GM18868 (cell line): ENCODE results near the gene TXNDC16.
A peak's percentile ranks its signal among the peaks of the same experiment; 100 is the strongest.

Experiments
- ATAC-seq: cut with Tn5 transposase; IDR thresholded peaks from one replicate; pipeline ENCODE4 v1.9.1; 2021; ENCODE audit warnings: mild to moderate bottlenecking, moderate library complexity; ENCODE audit not compliant: unreplicated experiment

TXNDC16 gene

DNA sequence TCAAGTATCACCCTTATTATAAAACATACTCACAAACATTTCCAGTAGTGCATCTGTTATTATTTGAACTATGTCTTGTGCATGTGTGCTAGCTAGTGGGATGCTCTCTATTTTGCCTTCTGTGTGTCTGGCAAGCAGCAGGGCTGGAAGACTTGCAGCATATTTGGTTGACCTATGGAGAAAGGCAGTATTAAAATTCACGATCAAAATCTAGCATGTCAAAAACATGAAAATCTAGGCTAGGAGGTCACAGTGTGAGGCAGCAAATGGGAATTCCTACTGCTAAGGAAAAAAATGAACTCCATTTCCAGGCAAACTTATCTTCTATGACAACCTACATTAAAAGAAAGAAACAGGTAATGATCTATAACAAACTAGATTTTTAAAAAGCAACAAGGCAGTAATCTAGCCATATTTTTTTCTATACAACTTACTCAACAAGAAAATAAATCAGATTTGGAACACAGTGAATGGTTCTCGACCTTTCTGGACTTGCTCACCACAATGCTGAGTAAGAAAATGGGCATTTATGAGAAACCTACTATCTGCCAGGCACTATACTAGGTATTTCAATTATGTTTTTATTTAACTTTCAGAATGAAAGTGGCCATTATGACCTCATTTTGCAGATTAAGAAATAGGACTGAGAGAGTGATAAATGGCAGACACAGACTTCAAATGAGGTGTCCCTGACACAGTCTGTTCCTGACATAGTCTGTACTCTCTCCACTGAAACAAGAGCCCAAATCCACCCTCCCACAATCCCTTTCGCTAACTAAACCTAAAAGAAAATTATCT, 96.8 kb downstream of the TXNDC16 start:
- no peak for ATAC-seq

DNA sequence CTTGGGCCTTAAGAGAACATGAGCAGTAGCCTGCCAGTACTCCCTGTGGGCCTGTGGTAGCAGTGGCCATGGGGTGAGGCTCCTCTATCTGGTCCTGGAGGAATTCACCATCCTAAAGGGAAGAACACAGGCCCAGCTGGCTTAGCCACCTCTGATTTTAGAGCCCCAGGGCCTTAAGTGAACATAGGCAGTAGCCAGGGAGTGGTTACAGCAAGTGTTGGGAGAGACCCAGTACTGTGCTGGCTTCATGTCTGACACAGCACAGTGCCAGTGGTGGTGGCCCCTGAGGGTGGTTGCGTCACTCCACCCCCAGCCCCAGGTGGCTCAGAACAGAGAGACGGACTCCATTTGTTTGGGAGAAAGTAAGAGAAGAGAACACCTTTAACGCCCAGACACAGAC, 105.1 kb downstream of the TXNDC16 start:
- no peak for ATAC-seq

DNA sequence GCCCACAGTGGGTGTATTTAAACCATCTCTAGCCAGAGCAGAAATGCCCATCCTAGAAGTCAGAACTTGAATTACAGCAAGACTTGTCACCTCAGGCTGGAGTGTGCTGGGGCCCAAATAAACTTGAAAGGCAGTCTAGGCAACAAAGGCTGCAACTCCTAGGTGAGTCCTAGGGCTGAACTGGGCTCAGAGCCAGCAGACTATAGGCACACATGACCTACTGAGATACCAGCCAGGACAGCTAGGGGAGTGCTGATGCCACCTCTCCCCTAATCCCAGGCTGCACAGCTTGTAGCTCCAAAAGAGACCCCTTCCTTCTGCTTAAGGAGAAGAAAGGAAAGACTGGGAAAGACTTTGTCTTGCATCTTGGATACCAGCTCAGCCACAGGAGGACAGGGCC, 106.0 kb downstream of the TXNDC16 start:
- ATAC-seq = no peak

DNA sequence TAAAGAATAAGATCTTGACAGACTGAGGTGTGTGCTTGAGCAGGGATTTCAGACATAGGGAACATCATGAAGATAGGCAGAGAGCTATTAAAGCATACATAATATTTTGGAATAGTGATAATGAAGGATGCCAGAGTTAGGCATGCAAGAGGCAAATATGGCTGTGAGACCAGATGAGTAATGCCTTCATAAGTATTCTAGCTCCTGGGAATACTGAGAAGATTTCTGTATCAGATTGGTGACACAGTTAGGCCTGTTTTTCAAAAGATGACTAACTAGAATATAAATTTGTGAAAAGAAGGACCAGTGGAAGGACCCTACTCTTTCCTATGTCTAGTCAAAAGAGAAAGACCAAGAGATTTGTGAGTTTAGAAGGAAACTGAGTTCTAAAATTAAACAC, 108.8 kb downstream of the TXNDC16 start:
- no peak for ATAC-seq

DNA sequence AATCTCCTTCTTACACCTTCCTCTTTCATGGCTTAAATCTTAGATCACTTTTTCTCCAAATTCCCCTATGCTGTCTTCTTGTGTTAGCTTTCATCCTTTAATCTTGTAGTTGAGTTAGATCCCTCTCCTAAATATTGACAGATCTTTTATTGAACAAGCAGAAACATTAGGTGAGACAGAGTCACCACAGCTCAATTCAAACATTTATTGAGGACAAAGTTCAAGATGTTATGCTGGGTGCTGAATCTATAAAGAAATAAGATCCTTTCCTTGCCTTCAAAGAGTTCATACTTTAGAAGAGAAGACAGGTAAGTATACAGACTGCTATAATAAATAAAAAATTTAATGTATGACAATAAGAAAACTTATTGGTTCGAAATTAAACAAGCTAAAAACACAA, 109.7 kb downstream of the TXNDC16 start:
- ATAC-seq = no peak

DNA sequence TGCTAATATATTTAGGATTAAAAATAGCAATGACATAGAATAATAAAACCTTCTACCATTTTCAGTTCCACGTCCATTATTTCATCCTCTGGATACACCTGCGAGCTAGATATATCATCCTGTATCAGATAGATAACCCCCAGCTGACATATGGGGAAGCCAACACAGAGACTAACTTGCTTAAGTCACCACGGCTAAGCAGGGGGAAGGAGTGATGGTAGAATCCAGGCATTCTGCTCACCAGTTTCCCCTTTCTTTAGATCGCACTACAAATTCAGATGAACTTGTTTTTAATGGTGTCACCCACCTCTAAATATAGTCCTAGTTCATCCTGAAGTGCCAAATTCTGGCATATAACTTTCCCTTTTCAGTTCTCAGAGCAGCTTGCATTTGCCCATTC, 110.1 kb downstream of the TXNDC16 start:
- ATAC-seq = no peak

DNA sequence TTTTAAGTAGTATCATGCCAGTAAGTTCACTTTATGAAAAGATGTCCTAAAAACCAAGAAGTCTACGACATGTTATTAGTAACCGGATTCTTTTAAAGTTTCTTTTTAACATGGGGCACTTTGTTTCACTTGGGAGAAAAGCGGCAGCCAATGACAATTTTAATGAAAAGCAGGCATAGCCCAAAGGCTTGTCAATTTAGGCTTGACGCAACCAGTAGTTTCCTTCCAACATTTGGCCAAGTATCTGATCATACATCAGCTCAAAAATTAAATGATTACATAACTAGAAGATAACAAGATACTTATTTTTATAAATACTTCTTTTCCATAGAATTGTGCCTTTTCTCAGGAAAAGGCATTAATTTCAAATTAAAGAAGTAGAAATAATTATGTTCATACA, 112.8 kb downstream of the TXNDC16 start:
- ATAC-seq = no peak

DNA sequence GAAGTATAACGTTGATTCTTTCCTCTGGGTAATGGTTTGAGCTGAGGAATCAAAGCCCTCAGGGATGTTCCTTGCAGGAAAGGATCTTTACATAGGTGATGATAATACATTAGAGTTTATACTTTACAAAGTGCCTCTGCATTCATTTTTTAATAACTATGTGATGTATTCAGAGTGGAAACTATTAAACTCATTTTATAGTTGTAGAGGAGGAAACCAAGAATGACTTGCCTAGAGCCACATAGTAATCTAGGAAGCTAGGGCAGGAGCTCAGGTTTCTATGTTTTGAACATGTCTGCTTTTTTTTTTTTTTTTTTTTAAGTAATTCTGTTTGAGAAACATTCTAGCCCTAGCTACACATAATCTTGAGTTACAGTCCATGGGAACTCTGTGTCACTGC, 117.3 kb downstream of the TXNDC16 start:
- no peak for ATAC-seq

DNA sequence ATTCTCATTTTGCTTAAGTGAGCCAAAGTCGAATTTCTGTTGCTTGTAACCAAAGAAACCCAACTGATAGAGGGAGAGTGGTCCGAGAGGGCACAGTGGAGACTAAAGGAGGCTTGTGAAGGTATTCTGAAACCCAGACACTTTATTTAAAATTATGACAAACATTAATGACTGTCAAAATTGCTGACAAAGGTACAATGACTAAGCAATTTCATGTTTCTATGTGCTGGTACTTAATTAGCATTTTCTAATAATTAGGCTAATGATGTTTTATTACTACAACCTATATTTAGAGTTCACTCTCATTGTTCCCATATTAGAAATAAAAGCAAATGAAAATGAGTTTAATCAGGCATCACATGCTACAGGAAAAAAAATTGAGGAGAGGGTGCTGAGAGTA, 121.8 kb downstream of the TXNDC16 start:
- ATAC-seq = no peak

DNA sequence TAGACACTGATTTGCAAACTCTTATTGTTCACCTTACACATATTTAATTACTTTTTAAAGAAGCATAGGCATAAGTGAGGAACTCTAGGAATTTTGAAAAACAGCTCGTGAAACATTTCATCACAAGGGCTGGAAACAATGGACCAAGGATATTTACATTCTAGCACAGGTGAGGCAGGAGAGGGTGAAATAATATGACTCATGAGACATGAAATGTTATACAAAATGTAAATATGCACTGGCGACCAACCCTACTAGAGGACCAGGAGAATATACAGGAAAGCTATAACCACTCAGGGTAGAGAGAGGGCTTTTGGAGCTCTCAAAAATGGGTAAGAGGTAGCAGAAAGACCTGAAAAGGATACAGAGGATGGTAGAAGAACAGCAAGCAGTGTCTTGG, 122.9 kb downstream of the TXNDC16 start:
- ATAC-seq = no peak

DNA sequence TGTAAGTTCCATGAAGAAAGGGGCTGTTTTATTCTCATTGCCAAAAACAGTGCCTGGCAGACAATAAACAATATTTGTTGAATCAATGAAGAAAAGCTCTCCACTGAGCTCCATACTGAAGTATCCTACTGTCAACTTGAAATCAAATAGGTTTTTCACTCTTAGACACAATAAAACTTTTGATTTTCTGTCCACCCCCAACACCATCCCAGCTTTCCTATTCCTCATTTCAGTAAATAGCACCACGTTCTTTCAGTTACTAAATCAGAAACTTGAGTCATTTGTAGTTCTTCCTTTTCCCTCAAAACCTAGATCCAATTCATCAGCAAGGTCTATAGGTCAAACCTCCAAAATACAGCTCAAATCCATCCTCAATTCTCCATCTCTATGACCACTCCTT, 124.8 kb downstream of the TXNDC16 start:
- no peak for ATAC-seq

DNA sequence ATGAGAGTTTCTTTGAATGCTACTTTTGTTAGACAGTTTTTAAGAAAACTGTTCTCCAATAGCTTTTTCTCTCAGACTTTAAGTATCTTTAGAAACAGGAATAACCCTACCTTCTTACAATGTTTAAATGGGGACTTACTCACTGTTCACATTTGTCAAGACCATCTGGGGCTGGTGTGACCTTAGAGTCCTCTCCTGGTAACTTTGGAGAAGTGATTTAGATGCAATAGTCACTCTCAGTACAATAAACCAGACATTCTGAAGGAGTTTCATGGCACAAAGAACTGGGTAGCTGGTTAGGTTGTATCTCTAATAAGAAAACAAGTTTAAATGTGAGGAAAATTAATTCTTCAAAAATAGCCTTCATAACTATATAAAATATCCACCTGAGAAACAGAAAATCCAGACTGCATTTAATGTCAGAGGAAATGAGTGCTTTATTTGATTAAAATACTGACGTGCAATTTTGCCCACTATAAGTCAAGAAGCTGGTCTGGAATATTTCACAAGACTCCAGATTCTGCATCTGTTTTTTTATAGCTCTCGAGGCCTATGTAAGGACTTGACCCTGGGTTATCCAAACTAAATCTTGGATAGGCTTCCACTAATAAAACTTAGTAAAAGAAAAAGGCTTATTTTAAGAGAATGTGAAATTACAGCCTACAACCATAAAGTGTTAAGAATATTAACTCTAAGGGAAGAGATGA, 129.5 kb downstream of the TXNDC16 start:
- ATAC-seq = no peak

DNA sequence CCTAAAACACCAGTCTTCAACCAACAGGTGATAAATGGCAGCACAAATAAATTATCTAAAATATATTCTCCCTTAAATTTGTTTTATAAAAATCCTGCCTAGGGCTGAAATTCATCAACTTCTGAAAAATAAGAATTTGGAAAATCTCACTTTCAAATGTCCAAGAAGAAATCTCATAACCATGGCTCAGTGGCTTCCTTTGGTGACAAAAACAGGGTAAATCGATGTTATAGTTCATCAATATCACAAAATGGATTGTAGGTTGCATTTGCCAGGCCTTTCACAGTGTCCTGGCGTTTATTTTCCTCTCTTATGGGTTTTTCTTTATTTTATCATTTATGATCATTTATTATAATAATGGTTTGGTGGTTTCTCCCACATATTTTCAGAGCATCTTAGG, 135.2 kb downstream of the TXNDC16 start:
- ATAC-seq = no peak

DNA sequence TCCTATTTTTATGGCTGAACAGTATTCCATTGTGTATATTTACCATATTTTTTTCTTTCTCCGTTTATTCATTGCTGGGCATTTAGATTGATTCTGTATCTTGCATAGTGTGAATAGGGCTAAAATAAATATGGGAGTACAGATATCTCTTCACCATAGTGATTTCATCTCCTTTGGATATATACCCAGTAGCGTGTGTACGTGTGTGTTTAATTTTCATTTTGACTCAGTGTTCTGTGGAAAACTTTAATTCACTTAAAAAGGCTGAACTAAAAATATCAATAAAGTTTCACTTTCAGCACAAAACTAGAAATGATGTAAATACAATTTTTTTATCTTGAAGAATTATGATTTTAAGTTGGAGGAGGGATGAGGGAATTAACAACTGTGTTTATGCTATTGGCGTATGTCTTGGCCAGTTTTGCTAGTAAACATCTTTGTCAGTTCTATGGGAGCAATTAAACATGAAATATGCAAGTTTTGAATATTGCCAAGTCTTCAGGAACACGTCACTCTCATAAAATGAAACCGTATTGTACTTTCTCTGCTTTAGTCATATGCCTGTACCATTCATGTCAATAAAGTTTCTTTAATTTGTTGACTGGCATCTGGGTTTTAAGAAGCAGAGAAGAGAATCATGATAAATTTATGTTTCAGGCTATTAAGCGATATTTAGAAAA, 138.4 kb downstream of the TXNDC16 start:
- ATAC-seq = peak; percentile 45

DNA sequence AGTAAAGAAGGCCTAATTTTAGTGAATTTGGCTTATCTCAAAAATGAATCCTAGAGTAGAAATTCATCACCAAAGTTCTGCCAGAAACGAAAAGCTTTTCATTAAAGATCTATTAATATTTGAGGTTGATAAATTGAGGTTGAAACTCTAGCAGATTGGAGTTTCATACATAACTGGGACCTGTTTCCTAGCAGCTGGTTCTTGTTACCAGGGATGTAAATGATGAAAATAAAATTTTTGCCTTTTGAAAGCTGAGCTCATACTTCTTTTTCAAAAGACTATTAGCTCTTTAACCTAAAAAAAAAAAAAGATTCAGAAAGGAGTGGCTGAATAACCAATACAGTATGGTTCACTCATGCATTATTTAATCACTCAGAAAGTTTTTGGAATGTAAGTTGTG, 139.9 kb downstream of the TXNDC16 start:
- no peak for ATAC-seq

DNA sequence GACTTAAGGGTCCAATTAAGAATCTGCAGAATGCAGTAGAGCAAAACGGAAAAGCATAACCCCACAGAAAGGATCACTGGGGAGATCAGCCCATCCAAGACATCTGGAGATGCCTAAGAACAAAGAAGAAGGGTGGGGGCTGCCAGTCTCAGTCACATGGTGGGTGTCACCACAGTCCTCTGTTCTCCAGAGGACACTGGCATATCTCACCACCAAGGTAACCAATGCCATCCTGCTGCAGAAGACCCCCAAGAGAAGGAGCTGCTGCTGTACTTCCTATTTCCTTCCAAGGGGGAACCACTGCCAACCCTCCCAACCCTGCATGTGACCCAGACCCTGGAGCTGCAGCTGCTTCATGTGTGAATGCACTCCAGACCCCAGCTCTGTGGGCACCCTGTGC, 147.0 kb downstream of the TXNDC16 start:
- ATAC-seq = no peak

DNA sequence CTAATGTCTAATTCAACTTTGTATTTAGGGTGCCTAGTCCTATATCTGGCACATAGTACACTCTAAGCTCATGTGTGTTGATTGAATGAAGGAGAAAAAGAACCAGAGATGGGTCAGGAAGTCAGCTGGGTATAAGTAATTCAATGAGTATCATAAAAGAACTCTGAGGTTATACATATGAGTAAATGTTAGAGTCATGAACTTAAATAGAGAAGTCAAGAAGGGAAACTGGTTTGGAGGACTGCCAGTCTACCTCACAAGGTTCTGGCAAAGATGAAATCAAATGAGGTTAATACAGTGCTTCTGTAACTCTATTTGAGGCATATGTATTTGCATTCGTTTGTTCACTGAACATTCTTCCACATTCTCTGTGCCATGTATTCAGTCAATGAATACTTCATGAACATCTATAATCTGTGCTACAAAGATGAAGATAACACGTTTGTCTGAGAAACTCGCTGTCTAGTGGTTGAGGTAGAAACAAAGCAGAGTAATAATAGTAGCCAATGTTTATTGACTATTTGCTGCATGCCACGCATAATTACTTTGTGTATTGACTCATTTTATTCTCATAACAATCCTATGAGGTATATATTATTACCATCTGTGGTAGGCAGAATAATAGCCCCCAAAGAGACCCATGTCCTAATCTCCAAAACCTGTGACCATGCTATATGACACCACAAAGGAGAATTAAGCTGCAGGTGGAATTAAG, 149.3 kb downstream of the TXNDC16 start:
- peak; percentile 56 for ATAC-seq

DNA sequence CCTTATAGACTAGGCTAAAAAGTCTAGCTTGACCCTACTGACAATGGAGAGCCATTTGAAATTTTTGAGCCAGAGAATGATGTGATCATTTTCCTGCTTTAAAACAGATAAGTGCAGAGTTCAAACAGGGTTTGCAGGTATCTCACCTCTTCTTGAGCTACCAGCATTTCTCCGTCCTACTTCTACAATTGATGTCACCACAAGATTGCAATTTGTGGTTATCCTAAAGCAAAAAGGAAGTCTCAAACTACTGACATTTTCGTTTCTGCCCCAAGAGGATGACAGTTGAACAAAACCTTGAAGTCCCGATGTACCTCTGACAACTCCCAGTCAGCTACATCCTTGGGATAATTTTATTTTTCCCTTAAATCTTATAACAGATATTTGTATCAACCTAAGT, 151.5 kb downstream of the TXNDC16 start:
- no peak for ATAC-seq

DNA sequence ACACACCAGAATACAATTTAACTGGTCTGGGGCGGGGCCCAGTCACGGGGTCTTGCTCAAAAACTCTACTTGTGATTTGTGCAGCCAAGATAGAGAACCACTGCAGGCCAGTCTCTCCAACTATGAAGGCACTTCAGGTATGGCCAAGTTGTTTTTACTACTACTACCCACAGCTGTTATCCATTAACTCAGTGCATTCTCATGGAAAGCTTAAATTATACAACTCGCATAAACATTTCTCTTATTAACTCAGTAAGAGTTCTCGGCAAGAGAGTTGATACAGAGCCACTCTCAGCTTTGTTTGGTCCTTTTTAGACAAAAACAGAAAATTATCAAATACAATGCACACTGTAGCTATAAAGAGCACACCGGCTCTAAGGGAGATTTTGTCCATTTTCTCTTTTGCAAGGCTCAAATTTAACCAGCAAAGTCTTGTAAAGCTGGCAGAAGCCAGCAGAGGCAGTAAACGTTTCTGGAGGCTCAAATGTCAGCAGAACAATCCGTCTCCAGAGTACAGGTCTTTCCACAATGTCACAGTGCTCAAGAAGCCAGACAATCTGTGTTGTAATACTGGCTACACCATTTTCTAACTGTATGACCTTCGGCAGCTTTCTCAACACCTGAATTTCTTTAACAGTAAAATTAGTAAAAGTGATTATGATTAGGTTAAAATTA, 152.2 kb downstream of the TXNDC16 start:
- no peak for ATAC-seq

DNA sequence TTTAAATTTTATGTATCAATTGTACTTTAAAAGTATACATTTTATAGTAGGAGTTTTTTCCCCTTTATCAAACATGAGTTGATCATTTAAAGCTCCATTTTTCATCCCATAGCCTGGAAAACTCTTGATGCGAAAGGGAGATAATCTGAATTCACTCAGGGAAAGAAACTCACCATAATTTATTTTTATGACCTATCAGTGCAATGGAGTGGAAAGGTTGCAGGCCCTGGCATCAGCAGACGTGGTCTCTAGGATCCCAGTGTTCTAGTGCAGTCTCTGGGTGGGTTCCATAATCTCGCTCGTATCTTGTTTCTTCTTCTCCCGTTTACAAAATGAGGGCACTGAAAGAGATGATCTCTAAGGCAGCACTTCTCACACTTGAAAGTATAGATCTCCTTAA, 153.2 kb downstream of the TXNDC16 start:
- ATAC-seq = no peak

DNA sequence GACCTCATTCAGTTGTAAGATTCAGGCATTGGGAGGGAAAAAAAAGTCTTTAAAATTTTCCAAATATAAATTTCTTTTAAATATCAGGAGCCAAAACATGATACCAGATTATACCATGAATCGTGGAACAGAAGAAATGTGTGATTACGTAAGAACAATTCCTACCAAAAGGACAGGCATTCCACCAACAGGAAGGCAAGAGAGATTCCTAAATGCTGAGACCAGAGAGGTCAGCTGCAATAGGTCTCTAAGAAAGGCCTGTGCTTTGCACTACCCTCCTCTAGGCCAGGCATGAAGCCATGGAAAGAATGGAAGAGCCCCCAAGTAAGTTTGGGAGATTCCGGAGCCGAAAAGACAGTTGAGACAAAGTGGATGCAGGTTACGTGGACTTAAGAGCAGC, 154.5 kb downstream of the TXNDC16 start:
- ATAC-seq = no peak
